Activated T-helper 2 cell treated with anti-CD3 and anti-CD28 coated beads, Interferon-gamma antibody, Interleukin-2, Interleukin-4, amounts not matched to agents 10 μg/mL and 5 μg/mL and 100 μg/mL, durations not matched to agents 14 hours and 24 hours and 36 hours (primary cell): ENCODE measurements around the gene ABCB8. TPM values are rescaled to one million over a fixed set of nuclear protein-coding genes. Genes with fewer than 3 reads are reported as not detected.
"Not testable (repeated sequence)": the region's sequence is repeated elsewhere in the genome, so short reads cannot be mapped to it uniquely, and the experiment has no call there.

Source experiments
- DNase-seq: peaks from one replicate; pipeline ENCODE4 v3.0.0; 2021; ENCODE audit warnings: low spot score
- H3K27ac Mint-ChIP-seq: one replicate; pipeline ENCODE4 v1.8.0; 2021; ENCODE audit warnings: mixed read lengths
- H3K27me3 Mint-ChIP-seq: one replicate; pipeline ENCODE4 v1.8.0; 2021; ENCODE audit warnings: low read depth, mixed read lengths
- H3K36me3 Mint-ChIP-seq: one replicate; pipeline ENCODE4 v1.8.0; 2021; ENCODE audit warnings: low read depth, mixed read lengths
- H3K4me1 Mint-ChIP-seq: one replicate; pipeline ENCODE4 v1.8.0; 2021; ENCODE audit warnings: low read depth, mixed read lengths
- H3K4me3 Mint-ChIP-seq: one replicate; pipeline ENCODE4 v1.8.0; 2021; ENCODE audit warnings: low read depth, mild to moderate bottlenecking, moderate library complexity, mixed read lengths
- H3K9me3 Mint-ChIP-seq: one replicate; pipeline ENCODE4 v1.8.0; 2021; ENCODE audit warnings: mixed read lengths
- intact Hi-C: fragments of 100-400 bp; cut with micrococcal nuclease; formaldehyde crosslinking; loops from one replicate; pipeline ENCODE4 v1.15.1; 2023
- total RNA-seq: library from RNA; stranded (reverse); gene quantifications from 2 replicates; pipeline ENCODE4 v1.2.3, GENCODE V29; 2022

ABCB8 gene
- total RNA-seq, 1 donor from 2014 or later: 59.6 TPM

DNA sequence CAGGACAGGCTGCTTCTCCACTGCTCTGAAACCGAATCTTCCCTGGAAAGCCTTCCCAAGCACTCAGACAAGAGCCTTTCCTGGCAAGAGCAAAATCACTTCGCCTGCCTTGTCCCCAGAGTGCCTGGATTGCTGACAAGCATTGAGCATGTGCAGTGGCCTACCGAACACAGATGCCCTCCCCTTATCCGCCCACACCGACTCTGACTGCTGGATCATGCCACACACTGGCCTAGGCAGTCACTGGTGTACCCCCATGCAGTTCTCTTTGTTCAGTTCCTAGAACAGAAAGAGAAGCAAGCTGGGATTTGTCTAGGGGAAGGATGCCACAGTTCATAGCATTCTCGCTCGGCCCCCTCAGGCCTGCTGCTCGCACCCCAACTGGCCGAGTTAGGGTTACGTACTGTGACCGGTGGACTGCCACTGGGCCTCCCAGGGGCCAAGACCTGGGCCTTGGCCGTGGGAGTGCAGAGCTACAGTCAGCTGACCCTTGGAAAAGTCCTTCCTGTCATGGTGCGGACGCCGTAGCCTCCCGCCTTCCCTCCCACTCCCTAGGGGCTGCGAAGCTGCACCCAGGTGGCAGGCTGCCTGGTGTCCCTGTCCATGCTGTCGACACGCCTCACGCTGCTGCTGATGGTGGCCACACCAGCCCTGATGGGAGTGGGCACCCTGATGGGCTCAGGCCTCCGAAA, 6.9 kb downstream of the ABCB8 start:
- peaks cover 15% of the 10 kb centered on the region for H3K4me1 Mint-ChIP-seq
- no peak for DNase-seq
- no peak overlapping the region for H3K27ac Mint-ChIP-seq
- no peak overlapping the region for H3K4me3 Mint-ChIP-seq
- H3K36me3 Mint-ChIP-seq: peaks cover 20% of the 10 kb centered on the region
- intact Hi-C loops: no loop called here
- no peaks in the 10 kb centered on the region for H3K27me3 Mint-ChIP-seq
- no peaks in the 10 kb centered on the region for H3K9me3 Mint-ChIP-seq

DNA sequence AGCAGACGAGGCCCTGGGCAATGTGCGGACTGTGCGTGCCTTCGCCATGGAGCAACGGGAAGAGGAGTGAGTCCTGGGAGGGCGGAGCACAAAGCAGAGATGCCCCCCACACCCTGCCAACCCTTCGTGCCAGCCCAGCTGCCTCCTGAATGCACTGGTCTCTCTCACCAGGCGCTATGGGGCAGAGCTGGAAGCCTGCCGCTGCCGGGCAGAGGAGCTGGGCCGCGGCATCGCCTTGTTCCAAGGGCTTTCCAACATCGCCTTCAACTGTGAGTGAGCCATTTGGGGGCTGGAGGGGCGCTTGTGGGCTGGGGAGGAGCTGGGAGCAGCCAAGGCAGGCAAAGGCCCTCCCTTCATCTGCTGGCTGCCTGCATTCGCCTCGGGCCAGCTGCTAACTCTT, 7.7 kb downstream of the ABCB8 start:
- intact Hi-C loops: no loop called here
- H3K4me3 Mint-ChIP-seq: no peak overlapping the region
- no peak for DNase-seq
- no peak overlapping the region for H3K27ac Mint-ChIP-seq
- H3K9me3 Mint-ChIP-seq: no peaks in the 10 kb centered on the region
- peaks cover 20% of the 10 kb centered on the region for H3K36me3 Mint-ChIP-seq
- peaks cover 15% of the 10 kb centered on the region for H3K4me1 Mint-ChIP-seq
- H3K27me3 Mint-ChIP-seq: no peaks in the 10 kb centered on the region

GRCh38 chr7:151038951-151039849, 10.9 kb downstream of the ABCB8 start:
- peaks cover 15% of the 10 kb centered on the region for H3K4me1 Mint-ChIP-seq
- peaks cover 20% of the 10 kb centered on the region for H3K36me3 Mint-ChIP-seq
- H3K4me3 Mint-ChIP-seq: no peak overlapping the region
- no peaks in the 10 kb centered on the region for H3K27me3 Mint-ChIP-seq
- H3K9me3 Mint-ChIP-seq: no peaks in the 10 kb centered on the region
- peak overlapping the region; percentile 91 for H3K27ac Mint-ChIP-seq
- DNase-seq: no peak
- intact Hi-C loops: loop anchor here (1.0 kb wide), 2 partner anchors 11 to 19 kb away; partner anchors contain the start of gene ABCB8

- peak overlapping the region; percentile 91 for H3K27ac Mint-ChIP-seq
- peaks cover 15% of the 10 kb centered on the region for H3K4me1 Mint-ChIP-seq
- H3K9me3 Mint-ChIP-seq: no peaks in the 10 kb centered on the region
- peaks cover 19% of the 10 kb centered on the region for H3K36me3 Mint-ChIP-seq
- no peak for DNase-seq
- no peaks in the 10 kb centered on the region for H3K27me3 Mint-ChIP-seq
- H3K4me3 Mint-ChIP-seq: no peak overlapping the region
- intact Hi-C loops: loop anchor here (1.0 kb wide), 2 partner anchors 12 to 18 kb away; partner anchors contain the start of gene ABCB8
These were observed 11.7 kb downstream of the ABCB8 start for GRCh38 chr7:151039850-151040548.

DNA sequence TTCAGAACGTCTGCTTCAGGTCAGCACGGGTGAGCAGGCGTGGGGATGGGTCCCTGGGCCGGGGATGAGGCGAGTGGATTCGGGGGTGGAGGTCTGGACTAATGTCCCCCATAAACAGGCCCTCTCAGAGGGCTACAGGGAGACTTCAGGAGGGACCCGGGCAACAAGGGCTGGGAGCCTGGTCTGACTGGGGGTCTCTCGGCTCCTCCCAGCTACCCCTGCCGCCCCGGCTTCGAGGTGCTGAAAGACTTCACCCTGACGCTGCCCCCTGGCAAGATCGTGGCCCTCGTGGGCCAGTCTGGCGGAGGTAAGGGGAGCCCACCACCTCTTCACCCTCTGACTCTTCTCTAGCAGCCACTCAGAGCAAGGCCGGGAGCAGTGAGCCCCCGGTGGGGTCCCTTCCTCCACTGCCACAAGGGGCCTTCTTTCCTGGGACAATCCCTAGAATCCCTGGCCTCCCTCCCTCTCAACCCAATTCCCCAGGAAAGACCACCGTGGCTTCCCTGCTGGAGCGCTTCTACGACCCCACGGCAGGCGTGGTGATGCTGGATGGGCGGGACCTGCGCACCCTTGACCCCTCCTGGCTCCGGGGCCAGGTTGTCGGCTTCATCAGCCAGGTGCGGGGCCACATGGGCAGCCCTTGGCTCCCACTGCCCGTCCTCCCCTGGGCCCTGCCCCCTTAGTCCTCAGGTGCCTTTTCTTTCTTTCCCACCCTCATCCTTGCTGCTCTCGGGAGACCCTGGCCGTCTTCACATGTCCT, 12.5 kb downstream of the ABCB8 start:
- Mint-ChIP-seq H3K4me3 (no peak overlapping the region), H3K27ac (no peak overlapping the region), H3K27me3 (no peaks in the 10 kb centered on the region), H3K4me1 (peaks cover 15% of the 10 kb centered on the region), H3K9me3 (no peaks in the 10 kb centered on the region), H3K36me3 (peaks cover 14% of the 10 kb centered on the region)
- intact Hi-C loops: no loop called here
- no peak for DNase-seq

DNA sequence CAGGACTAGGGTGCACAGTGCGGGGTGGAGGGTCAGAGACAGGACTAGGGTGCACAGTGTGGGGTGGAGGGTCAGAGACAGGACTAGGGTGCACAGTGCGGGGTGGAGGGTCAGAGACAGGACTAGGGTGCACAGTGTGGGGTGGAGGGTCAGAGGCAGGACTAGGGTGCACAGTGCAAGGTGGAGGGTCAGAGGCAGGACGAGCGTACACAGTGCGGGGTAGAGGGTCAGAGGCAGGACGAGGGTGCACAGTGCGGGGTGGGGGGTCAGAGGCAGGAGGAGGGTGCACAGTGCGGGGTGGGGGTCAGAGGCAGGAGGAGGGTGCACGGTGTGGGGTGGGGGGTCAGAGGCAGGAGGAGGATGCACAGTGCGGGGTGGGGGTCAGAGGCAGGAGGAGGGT, 15.2 kb downstream of the ABCB8 start:
- peaks cover 15% of the 10 kb centered on the region for H3K4me1 Mint-ChIP-seq
- H3K27me3 Mint-ChIP-seq, H3K4me3 Mint-ChIP-seq, H3K36me3 Mint-ChIP-seq, DNase-seq, H3K9me3 Mint-ChIP-seq, intact Hi-C loops, H3K27ac Mint-ChIP-seq: not testable (repeated sequence)

GRCh38 chr7:151043959-151044358, 15.7 kb downstream of the ABCB8 start:
- Mint-ChIP-seq H3K36me3 (peaks cover 3% of the 10 kb centered on the region), H3K27me3 (no peaks in the 10 kb centered on the region), H3K27ac (no peak overlapping the region), H3K9me3 (no peaks in the 10 kb centered on the region), H3K4me3 (no peak overlapping the region), H3K4me1 (peaks cover 11% of the 10 kb centered on the region)
- intact Hi-C loops: no loop called here
- DNase-seq: no peak

GRCh38 chr7:151045262-151045661, 17.0 kb downstream of the ABCB8 start:
- no peaks in the 10 kb centered on the region for H3K36me3 Mint-ChIP-seq
- DNase-seq: no peak
- H3K27me3 Mint-ChIP-seq: peaks cover 3% of the 10 kb centered on the region
- H3K9me3 Mint-ChIP-seq: no peaks in the 10 kb centered on the region
- H3K27ac Mint-ChIP-seq: peak overlapping the region; percentile 38
- intact Hi-C loops: no loop called here
- H3K4me1 Mint-ChIP-seq: no peaks in the 10 kb centered on the region
- no peak overlapping the region for H3K4me3 Mint-ChIP-seq

- Mint-ChIP-seq H3K9me3 (no peaks in the 10 kb centered on the region), H3K4me3 (no peak overlapping the region), H3K27me3 (peaks cover 3% of the 10 kb centered on the region), H3K36me3 (no peaks in the 10 kb centered on the region), H3K27ac (no peak overlapping the region), H3K4me1 (no peaks in the 10 kb centered on the region)
- DNase-seq: no peak
- intact Hi-C loops: no loop called here
These were observed 17.7 kb downstream of the ABCB8 start for GRCh38 chr7:151045967-151046366.

DNA sequence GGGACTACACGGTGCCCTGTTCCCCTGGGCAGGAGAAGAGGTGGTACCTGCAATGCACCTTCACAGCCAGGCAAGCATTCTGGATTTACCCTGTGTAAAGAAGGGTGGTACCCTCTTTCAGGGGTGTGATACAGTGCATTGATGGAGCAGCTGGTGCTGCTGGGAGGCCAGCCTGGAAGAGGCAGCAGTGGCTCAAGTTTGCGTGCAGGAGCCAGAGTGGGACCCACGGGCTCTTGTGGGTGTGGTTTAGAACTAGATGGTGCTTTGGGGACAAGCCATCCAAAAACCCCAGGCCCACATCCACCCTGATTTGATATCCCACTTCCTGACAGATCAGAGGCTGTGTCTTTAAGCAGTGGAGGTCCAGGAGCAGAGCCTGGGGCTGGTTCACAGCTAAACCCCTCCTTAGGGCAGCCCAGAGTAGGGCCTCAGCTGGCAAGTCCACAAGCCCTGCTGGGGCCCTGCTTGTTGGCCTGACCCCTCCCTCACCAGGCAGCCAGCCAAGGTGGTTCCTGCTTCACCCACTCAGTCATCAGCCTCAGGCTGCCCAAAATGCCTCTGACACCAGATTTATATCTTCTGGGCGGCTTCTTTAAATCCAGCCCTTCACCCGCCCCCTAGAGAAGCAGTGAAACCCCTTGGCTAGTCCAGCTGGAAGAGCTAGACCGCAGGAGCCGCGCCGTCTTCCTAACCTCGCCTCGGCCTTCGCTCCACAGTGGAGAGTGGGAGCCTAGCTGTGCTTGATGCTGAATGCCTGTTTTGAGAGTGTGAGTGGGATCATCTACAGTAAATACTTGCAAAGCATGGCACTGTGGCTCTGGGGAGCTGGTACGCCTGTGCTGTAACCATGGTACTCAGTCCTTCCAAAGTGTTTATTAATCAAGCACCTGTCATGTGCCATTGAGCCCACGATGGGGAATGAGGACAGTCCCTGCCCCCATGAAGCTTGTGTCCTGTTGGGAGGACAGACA, 18.6 kb downstream of the ABCB8 start:
- Mint-ChIP-seq H3K27ac (no peak overlapping the region), H3K4me1 (no peaks in the 10 kb centered on the region), H3K36me3 (no peaks in the 10 kb centered on the region), H3K9me3 (no peaks in the 10 kb centered on the region), H3K27me3 (peaks cover 3% of the 10 kb centered on the region), H3K4me3 (no peak overlapping the region)
- intact Hi-C loops: no loop called here
- no peak for DNase-seq

DNA sequence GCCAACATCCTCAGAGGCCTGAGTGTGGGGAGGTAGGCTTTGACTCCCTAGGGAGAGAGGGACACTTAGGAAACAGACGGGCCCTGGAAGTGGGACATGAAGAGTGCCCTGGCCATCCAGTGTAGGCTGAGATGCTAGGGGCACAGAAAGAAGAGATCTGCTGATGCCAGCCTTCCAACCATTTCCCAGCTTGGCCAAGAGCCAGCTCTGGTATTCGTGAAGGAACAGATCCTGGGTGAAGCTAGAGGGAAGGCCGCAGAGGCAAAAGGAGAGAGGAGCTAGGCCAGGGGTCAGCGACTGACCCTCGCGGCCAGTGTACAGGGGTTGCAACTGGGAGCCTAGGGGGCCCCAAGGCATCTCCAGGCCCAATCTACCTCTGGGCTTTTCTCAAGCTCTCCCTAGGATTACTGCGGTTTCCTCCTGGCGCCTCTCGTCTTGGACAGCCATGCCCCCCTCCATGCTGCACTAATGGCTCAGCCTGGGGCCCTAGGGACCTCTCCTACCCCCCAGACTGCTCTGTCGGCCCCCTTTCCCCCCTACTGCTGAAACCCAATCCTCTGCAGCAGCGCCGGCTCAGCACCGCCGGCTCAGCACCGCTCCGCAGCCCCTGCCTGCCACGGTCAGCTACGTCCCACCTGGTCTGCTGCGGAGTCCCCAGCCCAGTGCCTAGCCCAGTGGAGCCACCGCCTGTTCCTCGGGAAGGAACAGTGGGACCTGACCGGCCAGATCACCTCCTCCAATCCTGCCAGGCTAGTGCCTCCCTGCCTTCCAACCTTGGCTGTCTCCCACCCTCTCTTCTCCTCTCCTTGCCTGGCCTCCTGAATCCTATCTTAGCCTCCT, 19.9 kb downstream of the ABCB8 start, which contains the start of gene ASIC3:
Gene ASIC3 (plus strand): TSS at position 556 of the 840 bp plus-strand sequence. CDS start 355 bp downstream, outside the sequence.
- peaks cover 3% of the 10 kb centered on the region for H3K27me3 Mint-ChIP-seq
- peaks cover 3% of the 10 kb centered on the region for H3K36me3 Mint-ChIP-seq
- H3K27ac Mint-ChIP-seq: no peak within 1 kb of the TSS
- DNase-seq: no peak
- peaks cover 2% of the 10 kb centered on the region for H3K4me1 Mint-ChIP-seq
- H3K9me3 Mint-ChIP-seq: no peaks in the 10 kb centered on the region
- no peak within 1 kb of the TSS for H3K4me3 Mint-ChIP-seq
- intact Hi-C loops: no loop called here
